GM12873 (cell line): ENCODE data around the gene CD209.

ENCODE experiments used
- TF ChIP-seq, protein P1 (sequence below): IDR thresholded peaks from 2 replicates; pipeline ENCODE4 v1.5.1; 2012; ENCODE audit warnings: low read depth, mild to moderate bottlenecking, moderate library complexity, low read length, control low read depth; ENCODE audit not compliant: insufficient read depth; ENCODE audit errors: missing control alignments

The CD209 gene

DNA sequence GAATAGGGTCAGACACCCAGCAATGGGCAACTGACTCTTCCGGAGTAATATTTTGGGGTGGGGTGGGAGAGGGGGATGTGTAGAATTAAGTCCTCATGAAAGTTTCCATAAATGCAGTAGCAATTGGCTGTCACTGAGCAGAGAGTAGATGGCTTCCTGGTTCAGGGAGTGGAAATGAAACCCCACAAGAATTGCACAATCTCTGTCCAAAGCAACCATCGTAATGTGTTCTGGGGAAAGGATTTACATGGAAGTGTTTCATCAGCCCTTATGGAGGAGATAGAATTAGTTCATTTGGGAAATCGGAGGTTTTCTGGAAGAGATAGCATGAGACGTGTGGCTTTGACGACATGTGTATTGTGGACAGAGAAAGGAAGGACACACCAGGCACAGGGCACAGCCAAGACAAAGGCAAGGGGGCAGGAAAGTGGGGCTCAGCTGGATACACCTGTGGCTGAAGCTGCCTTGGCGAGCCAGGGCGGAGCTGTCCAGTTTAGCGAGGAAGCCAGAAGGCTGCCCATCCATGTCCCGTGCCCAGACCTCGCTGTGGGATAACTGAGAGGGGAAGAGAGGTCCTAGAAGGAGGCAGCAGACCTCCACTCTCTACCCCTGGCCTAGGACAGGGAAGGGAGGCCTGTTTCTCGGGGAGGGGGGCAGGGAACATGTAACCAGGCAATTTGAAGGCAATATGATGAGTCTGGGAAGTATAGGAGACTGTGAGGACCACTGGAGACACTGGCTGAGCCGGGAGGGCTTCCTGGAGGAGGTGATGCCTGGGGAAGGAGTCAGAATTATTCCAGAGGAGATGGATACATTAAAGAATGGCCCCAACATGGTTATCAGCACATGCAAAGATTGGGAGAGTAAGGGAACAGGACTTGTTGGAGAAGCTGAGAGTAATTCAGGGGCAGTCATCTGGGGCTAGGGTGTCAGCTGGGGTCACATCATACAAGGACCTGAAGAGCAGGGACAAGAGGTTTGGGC, 12.8 kb downstream of the CD209 start:
- TF ChIP-seq, protein P1, sequence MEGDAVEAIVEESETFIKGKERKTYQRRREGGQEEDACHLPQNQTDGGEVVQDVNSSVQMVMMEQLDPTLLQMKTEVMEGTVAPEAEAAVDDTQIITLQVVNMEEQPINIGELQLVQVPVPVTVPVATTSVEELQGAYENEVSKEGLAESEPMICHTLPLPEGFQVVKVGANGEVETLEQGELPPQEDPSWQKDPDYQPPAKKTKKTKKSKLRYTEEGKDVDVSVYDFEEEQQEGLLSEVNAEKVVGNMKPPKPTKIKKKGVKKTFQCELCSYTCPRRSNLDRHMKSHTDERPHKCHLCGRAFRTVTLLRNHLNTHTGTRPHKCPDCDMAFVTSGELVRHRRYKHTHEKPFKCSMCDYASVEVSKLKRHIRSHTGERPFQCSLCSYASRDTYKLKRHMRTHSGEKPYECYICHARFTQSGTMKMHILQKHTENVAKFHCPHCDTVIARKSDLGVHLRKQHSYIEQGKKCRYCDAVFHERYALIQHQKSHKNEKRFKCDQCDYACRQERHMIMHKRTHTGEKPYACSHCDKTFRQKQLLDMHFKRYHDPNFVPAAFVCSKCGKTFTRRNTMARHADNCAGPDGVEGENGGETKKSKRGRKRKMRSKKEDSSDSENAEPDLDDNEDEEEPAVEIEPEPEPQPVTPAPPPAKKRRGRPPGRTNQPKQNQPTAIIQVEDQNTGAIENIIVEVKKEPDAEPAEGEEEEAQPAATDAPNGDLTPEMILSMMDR: no peak

GRCh38 chr19:7733376-7733775, 14.0 kb downstream of the CD209 start:
- TF ChIP-seq, protein P1: no peak

GRCh38 chr19:7732045-7732444, 15.3 kb downstream of the CD209 start, which contains the start of gene CLEC4G:
Gene CLEC4G (minus strand): TSS chr19:7732110. CDS start chr19:7732102, 8 bp downstream.
- TF ChIP-seq, protein P1: no peak

DNA sequence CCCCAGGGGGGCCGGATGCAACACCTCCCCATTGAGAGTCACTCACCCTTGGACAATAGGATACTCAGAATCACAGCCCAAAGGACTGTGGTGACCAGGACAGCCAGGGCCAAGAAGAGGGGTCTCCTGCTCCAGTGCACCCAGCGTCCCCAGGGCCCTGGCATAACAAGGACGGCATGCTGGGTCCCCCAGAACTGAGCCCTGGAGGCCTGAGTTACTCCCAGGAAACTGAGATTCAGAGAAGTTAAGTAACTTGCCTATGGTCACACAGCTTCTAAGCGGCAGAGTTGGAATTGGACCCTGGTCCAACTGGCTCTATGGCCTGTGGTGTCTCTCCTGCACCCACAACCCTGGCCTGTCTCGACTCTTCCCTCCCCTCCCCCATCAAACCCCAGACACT, 15.7 kb downstream of the CD209 start:
- TF ChIP-seq, protein P1: no peak

DNA sequence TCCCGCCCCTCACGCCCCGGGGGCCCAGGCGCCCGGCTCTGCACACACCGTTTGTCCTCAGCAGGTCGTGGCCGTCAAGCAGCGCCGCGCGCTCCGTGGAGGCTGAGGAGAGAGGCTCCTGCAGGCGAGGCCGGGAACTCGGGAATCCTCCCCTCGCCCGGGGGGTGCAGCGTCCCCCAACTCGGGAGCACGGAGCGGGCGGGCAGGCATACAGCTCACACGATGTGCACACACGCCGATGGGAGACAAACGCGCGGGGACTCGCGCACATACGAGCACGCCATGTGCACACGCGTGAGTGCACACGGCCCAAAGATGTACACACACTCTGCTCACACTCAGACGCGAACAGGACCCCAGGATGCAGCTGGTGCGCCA, 16.1 kb downstream of the CD209 start:
- TF ChIP-seq, protein P1: no peak

DNA sequence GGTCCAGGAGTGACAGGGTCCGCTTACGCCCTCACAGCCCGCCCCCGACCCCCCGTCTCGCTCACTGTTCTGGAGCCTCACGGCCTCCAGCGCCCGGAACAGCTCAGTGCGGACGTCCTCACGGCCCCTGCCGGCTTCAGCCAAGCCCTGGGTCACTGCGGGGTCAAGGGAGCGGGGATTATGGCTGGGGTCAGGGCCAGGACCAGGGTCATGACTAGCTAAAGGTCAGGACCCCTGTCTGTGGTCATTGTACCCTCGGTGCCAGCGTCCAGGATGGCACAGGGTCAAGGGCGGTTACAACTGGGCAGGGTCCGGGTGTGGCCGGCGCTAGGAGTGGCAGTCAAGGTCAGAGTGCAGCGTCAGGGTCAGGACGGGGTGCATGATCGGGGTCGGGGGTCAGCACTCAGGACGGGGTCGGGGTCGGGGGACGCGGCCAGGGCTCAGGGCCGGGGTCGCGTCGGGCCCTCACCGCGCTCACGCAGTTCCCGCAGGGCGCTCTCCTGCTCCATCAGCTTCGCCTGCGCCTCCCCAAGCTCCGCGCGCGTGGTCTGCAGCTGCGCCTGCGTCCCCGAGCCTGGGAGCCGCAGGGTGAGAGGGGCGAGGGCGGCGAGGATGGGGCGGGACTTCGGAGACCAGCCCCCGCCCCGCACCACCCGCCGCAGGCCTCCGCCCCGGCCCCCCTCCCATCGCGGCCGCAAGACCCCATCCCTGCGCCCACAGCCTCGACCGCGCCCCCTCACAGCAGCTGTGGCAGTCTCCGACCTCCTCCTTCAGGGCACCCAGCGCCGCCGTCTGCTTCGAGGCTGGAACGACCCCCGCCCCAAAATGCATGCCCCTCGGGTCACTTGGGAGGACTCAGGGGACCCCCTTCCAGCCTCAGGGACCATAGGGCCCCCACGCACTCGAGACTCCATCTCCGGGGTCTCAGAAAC, 16.8 kb downstream of the CD209 start:
- TF ChIP-seq, protein P1: no peak
